OCI-LY1 (cell line): Measurements from ENCODE around the gene SLCO4C1.

Experiments
- EZH2 ChIP-seq: fragments of 200-600 bp; sonication (generic), shearing (Covaris generic); IDR thresholded peaks from 2 replicates; pipeline ENCODE4 v1.8.0; 2017; ENCODE audit warnings: borderline replicate concordance, mixed run types, mild to moderate bottlenecking, antibody characterized with exemption, low read length, moderate library complexity, mixed read lengths
- TF ChIP-seq, protein P1 (sequence below): fragments of 200-600 bp; sonication (generic), shearing (Covaris generic); IDR thresholded peaks from 2 replicates; pipeline ENCODE4 v1.5.1; 2017; ENCODE audit warnings: mild to moderate bottlenecking, antibody characterized with exemption, low read length, moderate library complexity, mixed read lengths

DNA sequence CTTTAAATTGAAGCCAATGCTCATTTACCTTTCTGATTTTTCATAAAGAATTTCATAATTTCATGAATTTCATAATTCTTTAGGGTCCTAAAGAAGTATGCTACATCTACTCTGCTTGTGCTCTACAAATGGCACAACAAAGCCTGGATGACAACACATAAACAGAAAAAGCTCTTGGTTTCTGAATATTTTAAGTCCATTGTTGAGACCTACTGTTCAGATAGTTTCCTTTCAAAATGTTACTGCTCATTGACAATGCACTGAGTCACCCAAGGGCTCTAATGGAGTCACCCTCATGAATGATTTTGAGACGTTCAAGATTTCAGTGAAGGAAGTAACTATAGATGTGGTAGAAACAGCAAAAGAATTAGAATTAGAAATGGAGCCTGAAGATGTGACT lies 74.1 kb downstream of the SLCO4C1 start:
- TF ChIP-seq, protein P1, sequence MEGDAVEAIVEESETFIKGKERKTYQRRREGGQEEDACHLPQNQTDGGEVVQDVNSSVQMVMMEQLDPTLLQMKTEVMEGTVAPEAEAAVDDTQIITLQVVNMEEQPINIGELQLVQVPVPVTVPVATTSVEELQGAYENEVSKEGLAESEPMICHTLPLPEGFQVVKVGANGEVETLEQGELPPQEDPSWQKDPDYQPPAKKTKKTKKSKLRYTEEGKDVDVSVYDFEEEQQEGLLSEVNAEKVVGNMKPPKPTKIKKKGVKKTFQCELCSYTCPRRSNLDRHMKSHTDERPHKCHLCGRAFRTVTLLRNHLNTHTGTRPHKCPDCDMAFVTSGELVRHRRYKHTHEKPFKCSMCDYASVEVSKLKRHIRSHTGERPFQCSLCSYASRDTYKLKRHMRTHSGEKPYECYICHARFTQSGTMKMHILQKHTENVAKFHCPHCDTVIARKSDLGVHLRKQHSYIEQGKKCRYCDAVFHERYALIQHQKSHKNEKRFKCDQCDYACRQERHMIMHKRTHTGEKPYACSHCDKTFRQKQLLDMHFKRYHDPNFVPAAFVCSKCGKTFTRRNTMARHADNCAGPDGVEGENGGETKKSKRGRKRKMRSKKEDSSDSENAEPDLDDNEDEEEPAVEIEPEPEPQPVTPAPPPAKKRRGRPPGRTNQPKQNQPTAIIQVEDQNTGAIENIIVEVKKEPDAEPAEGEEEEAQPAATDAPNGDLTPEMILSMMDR: no peak
- no peak for TF ChIP-seq EZH2
